Bone marrow (tissue), 2 donors: ENCODE data around the gene CMTM5.

Experiments
- DNase-seq, 2 donors: peaks; one replicate each; lab custom pipeline; 2025; lab: John Stamatoyannopoulos, UW

The CMTM5 gene

DNA sequence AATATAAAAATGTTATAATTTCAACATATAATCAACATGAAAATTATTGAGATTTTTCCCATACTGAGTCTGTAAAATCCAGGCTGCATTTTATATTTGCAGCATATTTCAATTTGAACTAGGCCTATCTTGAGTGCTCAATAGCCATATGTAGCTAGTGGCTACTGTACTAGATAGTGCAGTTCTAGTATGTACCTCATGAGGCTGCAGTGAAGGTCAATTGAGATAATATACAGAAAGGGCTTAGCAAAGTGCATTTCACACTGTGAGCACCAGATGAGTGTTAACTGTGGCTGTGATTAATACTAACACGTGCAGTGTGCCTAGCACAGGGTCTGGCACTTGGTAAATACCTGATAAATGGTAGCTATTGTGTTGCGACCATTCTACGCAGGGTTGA, 18.8 kb upstream of the CMTM5 start:
- DNase-seq, result no peak

DNA sequence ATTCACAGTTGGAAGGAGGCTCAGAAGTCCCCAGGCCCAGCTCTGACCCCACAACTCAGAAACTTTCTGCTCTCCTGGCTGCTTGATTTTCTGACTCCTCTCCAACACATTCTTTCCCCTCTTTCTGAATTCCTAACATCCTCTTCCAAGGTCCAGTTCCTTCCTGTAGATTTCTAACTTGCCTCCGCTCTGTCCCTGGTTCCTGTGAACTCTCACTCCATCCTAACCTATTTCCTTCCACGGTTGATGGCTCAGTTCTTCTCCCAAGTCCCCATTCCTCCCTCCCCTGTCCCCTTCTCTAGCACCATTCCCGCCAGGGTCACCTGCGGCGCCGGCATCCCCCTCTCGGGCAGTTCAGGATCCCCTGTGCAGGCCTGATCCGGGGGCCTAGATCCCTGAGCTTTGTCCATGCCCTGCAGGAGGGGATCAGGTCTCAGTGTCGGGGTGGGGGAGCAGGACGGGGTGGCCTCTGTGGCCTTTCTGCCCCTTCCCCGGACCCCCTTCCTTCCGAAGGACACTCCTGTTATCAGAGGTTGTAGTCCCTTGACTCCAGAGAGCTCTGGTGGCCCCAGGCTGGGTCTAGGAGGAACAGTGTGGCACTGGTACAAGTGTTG, 18.2 kb upstream of the CMTM5 start:
- no peak for DNase-seq

GRCh38 chr14:23359167-23359626, 17.6 kb upstream of the CMTM5 start:
- DNase-seq, result no peak

GRCh38 chr14:23359722-23360447, 17.0 kb upstream of the CMTM5 start:
- DNase-seq, result no peak

DNA sequence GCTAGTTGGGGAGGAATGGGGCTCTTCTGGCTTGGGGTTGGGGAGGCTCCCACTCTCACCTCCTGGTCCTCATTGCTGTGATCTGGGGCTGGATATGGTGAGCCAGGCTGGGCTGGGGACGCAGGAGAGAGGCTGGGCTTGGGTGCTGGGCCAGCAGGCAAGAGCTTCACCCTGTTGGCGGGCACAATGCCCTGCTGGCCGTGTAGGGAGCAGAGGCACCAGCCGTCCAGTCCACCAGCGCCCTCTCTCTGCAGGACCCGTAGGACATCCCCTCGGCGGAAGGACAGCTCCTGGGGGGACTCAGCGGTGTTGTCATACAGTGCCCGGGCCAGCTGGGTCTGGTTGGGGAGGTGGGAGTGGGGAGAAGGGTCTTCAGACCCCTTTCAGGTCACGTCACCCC, 16.4 kb upstream of the CMTM5 start:
- DNase-seq, result peak in 1 of 2 donors; percentile 5

GRCh38 chr14:23361320-23361719, 15.5 kb upstream of the CMTM5 start:
- DNase-seq, result no peak

- no peak for DNase-seq
Measured at GRCh38 chr14:23361763-23362162, 15.1 kb upstream of the CMTM5 start.

DNA sequence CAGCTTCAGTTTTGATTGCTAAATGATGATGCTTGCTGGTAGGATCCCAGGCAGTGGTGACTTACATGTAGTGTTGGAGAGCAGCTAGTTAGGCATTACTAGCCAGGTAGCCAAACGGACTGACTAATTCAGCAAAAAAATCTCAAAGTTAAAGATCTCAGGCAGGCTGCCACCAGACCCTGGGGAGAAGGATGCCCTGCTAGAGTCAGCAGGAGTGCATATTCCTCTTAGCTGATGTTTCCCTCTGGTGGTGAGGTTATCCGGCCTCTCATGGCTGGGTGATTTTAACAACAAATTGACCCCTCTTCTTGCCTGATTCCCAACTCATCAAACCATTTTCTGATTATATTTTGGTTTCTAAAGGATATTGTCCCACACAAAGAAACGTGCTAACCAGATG, 14.6 kb upstream of the CMTM5 start:
- DNase-seq, result no peak

DNA sequence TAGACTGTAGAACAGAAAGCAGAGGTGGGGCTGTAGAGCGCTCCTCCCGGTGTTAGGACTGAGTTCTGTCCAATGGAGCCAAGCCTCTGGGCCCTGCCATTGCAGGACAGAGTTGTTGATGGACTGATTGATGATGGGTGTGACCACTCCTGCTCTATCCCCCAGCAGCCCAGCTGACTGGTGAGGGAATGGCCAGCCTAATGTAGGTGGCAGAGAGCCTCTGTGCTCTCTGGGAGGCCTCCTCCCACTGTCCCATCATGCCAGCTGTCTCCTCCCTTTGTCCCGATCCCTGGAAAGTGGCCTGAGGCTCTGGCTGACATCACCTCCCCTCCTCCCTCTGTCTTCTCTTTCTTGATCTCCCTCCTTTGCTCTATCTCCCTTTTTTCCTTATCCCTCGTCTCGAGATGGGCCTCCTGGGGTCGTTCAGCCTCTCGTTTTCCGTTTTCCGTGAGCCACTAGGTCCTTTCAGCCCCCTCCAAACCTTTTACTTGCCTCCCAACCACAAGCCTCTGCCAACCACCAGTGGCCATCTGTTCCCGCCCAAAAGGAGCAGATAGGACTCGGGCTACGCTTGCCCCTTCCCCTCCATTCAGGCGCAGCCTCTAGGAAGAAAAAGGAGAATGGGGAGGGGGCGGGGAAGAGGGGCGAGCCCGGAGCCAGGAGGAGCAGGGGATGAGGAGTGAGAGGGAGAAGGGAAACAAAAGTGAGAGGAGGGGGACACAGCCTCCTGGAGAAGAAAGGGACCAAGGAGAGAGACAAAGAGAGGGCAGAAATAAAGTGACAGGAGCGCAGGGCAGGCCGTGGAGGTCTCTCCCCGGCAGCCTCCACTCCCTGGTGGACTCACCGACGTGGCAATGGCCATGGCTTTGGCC, 12.4 kb upstream of the CMTM5 start:
- no peak for DNase-seq

- no peak for DNase-seq
Measured at GRCh38 chr14:23365036-23365731, 11.7 kb upstream of the CMTM5 start, which contains the start of gene EFS. Gene EFS, minus strand, starts transcription at chr14:23365172. Its CDS starts 147 bp downstream, at chr14:23365025.

DNA sequence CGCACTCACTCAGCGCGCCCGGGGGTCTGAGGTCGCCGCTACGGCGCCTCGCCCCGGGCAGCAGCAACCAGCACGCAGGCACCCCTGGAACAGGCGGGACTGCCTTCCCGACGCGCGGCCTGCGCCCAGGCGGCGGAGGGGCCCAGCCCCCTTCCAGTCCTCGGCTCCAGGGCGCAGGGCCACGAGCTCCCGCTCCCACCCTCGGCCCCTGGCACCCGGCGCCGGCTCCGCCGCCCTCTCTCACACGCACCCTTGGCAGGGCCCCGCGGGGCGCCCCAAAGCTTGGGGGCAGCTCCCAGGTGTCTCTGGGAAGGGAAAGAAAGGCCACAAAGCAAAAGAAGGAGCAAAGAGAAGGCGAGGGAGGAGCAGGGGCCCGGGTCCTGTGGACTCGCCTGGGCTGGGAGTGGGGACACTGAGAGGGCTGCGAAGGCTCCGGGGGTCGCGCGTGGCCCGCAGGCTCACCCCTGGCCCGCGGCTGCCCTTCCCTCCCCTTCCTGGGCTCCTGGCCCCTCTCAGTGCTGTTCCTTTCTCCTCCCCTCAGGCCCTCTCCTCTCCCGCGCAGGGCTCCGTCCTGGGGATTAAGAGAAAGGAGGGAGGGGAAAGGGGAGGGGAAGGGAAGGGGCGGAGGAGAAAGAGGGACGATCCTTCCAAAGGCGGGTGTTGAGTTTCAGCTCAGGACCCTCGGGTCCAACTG, 11.0 kb upstream of the CMTM5 start:
- no peak for DNase-seq

GRCh38 chr14:23366426-23366921, 10.4 kb upstream of the CMTM5 start:
- DNase-seq, result no peak

DNA sequence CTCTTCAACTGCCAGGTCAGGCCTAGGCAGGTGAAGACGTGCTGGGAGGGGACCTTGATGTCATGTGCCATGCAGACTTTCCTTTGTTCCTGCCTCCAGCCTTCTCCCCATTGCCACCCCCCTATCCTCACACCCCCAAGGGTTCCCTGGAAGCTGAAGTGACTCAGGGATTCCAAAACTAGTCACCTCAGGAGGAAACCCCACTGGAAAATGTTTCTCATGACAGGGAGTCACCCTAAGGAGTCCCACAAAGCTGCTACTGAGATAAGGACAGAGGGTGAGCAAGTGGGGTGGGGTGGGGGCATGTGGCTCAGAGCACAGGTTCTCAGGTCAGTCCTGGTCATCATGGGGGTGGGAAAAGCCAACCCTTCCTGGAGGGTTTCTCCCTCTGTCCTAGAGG, 6.6 kb upstream of the CMTM5 start:
- DNase-seq, result no peak

- DNase-seq, result no peak
Measured at GRCh38 chr14:23371865-23372264, 5.0 kb upstream of the CMTM5 start.

GRCh38 chr14:23372509-23372908, 4.3 kb upstream of the CMTM5 start, which contains the start of gene IL25:
Gene IL25, plus strand, starts transcription at chr14:23372809.
- no peak for DNase-seq

DNA sequence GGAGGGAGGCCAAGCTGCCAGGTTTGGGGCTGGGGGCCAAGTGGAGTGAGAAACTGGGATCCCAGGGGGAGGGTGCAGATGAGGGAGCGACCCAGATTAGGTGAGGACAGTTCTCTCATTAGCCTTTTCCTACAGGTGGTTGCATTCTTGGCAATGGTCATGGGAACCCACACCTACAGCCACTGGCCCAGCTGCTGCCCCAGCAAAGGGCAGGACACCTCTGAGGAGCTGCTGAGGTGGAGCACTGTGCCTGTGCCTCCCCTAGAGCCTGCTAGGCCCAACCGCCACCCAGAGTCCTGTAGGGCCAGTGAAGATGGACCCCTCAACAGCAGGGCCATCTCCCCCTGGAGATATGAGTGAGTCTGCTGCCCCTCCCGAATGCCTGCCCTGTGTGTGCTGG, 3.8 kb upstream of the CMTM5 start:
- DNase-seq, result no peak

GRCh38 chr14:23375527-23376251, 1.2 kb upstream of the CMTM5 start:
- no peak for DNase-seq

DNA sequence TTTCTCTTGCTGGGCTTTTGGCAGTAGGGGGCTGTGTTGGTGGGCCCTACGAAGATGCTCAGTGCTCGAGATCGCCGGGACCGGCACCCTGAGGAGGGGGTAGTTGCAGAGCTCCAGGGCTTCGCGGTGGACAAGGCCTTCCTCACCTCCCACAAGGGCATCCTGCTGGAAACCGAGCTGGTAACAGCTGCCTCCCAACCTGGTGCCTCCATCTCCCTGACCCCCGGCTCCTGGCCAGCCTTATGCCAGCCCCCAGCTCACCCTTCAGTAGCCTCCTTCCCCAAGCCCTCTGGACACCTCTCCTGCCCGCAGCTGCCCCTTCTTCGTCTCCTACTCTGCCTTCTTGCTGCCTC, 328 bp downstream of the CMTM5 start:
- no peak for DNase-seq

DNA sequence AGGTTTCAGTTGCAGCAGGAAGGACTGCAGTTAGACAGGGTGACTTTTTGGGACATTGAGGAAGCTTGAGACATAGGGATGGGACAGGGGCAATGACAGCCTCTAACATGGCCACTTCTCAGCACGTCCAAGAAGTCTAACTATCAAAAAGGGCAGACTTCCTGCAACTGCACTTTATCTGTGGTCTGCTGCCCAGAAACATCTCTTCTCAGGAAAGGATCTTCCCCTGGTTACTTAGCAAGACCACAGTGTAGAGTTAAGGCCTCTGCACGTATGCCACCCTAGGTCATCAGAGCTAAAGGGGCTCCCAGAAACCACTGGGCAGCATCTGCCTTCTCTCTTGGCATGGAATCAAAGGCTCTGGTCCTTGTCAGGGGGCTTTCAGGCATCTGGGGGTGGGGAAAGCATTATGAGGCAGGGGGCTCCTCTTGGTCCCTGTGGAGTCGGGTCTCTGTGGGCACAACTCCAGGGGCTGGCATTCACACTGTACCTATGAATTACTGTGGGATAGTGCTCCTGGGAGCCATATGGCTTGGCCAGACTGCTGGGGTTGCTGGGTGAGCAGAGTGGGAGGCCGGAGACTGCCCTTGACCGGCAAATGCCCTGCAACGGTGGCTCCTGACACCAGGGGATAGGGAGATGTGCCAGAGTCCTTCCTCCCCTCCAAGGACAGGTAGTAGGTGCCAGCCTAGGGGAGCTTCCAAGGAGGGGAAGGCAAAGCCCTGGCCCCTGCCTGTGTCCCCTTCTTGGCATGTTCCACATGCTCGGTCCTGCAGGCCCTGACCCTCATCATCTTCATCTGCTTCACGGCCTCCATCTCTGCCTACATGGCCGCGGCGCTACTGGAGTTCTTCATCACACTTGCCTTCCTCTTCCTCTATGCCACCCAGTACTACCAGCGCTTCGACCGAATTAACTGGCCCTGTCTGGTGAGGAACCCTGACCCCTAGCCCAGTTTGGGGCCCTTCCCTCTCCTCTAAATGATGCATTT, 1.0 kb downstream of the CMTM5 start:
- DNase-seq, result no peak
